ENCODE measurements around the gene CDC42EP4. TPM values are rescaled to one million over a fixed set of nuclear protein-coding genes. Genes with fewer than 3 reads are reported as not detected.

Gene CDC42EP4
- total RNA-seq, 4 donors from 2014 or later: 54.9 to 75.6 (median 69.6) TPM

GRCh38 chr17:73324160-73324475 is 12.3 kb upstream of the CDC42EP4 start:
- H3K27me3 ChIP-seq: no peaks in the 10 kb centered on the region
- in situ Hi-C loops (cut with MboI; ENCODE audit: low pct_ligation_motif_present in 1 of 4, low pct_unique_long_range_greater_than_20kb in 1 of 4, low sequenced_read_pairs in 3 of 4) (no loop called here), intact Hi-C loops (cut with DNase I; ENCODE audit: low total_unique reads) (no loop called here)
- no peak for DNase-seq
- no peaks in the 10 kb centered on the region for H3K36me3 ChIP-seq
- H3K9me3 ChIP-seq: no peaks in the 10 kb centered on the region
- H3K4me3 ChIP-seq: no peak overlapping the region
- 72% methylated on average over 9 of the region's 9 CpGs; no CpG with 5 or more reads in 1 of the 2 donors for WGBS, 2 donors (ENCODE audit: low coverage in 1 of 2)
- TF ChIP-seq CTCF (IDR thresholded peaks at IDR 0.05): no peak
- no peak for TF ChIP-seq POLR2A (IDR thresholded peaks at IDR 0.05)
- TF ChIP-seq POLR2AphosphoS5 (IDR thresholded peaks at IDR 0.05): no peak
- no peak for TF ChIP-seq EP300 (IDR thresholded peaks at IDR 0.05; ENCODE audit: low read depth)
- no peak overlapping the region for H3K27ac ChIP-seq
- peaks cover 0 to 3% (median 0%) of the 10 kb centered on the region in 4 donors for H3K4me1 ChIP-seq

- H3K9me3 ChIP-seq: no peaks in the 10 kb centered on the region
- DNase-seq: no peak
- H3K4me1 ChIP-seq: peaks cover 0 to 3% (median 0%) of the 10 kb centered on the region in 4 donors
- H3K4me3 ChIP-seq: no peak overlapping the region
- TF ChIP-seq POLR2AphosphoS5 (IDR thresholded peaks at IDR 0.05) (no peak), EP300 (IDR thresholded peaks at IDR 0.05; ENCODE audit: low read depth) (no peak), POLR2A (IDR thresholded peaks at IDR 0.05) (no peak)
- in situ Hi-C loops (cut with MboI; ENCODE audit: low pct_ligation_motif_present in 1 of 4, low pct_unique_long_range_greater_than_20kb in 1 of 4, low sequenced_read_pairs in 3 of 4): no loop called here
- intact Hi-C loops (cut with DNase I; ENCODE audit: low total_unique reads): no loop called here
- H3K27me3 ChIP-seq: no peaks in the 10 kb centered on the region
- no peaks in the 10 kb centered on the region for H3K36me3 ChIP-seq
- H3K27ac ChIP-seq: no peak overlapping the region
- WGBS, 2 donors (ENCODE audit: low coverage in 1 of 2): 69% methylated on average over 5 of the region's 5 CpGs; no CpG with 5 or more reads in 1 of the 2 donors
Observed at GRCh38 chr17:73323409-73324159, 11.8 kb upstream of the CDC42EP4 start.

- Histone ChIP-seq H3K27me3 (no peaks in the 10 kb centered on the region), H3K9me3 (no peaks in the 10 kb centered on the region), H3K27ac (no peak overlapping the region), H3K4me3 (no peak overlapping the region), H3K36me3 (no peaks in the 10 kb centered on the region), H3K4me1 (peaks cover 7 to 9% (median 8%) of the 10 kb centered on the region in 4 donors)
- TF ChIP-seq POLR2AphosphoS5 (IDR thresholded peaks at IDR 0.05) (no peak), POLR2A (IDR thresholded peaks at IDR 0.05) (no peak), CTCF (IDR thresholded peaks at IDR 0.05) (no peak), EP300 (IDR thresholded peaks at IDR 0.05; ENCODE audit: low read depth) (no peak)
- in situ Hi-C loops (cut with MboI; ENCODE audit: low pct_ligation_motif_present in 1 of 4, low pct_unique_long_range_greater_than_20kb in 1 of 4, low sequenced_read_pairs in 3 of 4): no loop called here
- WGBS, 2 donors (ENCODE audit: low coverage in 1 of 2): 56 to 75% methylated on average over 5 to 6 of the region's 6 CpGs
- intact Hi-C loops (cut with DNase I; ENCODE audit: low total_unique reads): no loop called here
- DNase-seq: no peak
Observed at GRCh38 chr17:73320601-73321264, 8.9 kb upstream of the CDC42EP4 start.

- no peaks in the 10 kb centered on the region for H3K9me3 ChIP-seq
- in situ Hi-C loops (cut with MboI; ENCODE audit: low pct_ligation_motif_present in 1 of 4, low pct_unique_long_range_greater_than_20kb in 1 of 4, low sequenced_read_pairs in 3 of 4): no loop called here
- intact Hi-C loops (cut with DNase I; ENCODE audit: low total_unique reads): no loop called here
- TF ChIP-seq POLR2AphosphoS5 (IDR thresholded peaks at IDR 0.05) (no peak), EP300 (IDR thresholded peaks at IDR 0.05; ENCODE audit: low read depth) (no peak), POLR2A (IDR thresholded peaks at IDR 0.05) (no peak), CTCF (IDR thresholded peaks at IDR 0.05) (no peak)
- H3K27me3 ChIP-seq: no peaks in the 10 kb centered on the region
- 65 to 81% methylated on average over 2 to 3 of the region's 3 CpGs for WGBS, 2 donors (ENCODE audit: low coverage in 1 of 2)
- H3K27ac ChIP-seq: no peak overlapping the region
- no peak overlapping the region for H3K4me3 ChIP-seq
- DNase-seq: no peak
- peaks cover 7 to 8% (median 8%) of the 10 kb centered on the region in 4 donors for H3K4me1 ChIP-seq
- H3K36me3 ChIP-seq: no peaks in the 10 kb centered on the region
Observed at GRCh38 chr17:73319766-73320165, 8.0 kb upstream of the CDC42EP4 start.
